Inflammatory macrophage treated with lipopolysaccharide for 4 hours (primary cell): Measurements from ENCODE around the gene APP.

Experiments
- DNase-seq: peaks from one replicate; pipeline ENCODE4 v3.0.0-alpha.2; 2020

The APP gene

GRCh38 chr21:26011292-26011940, 159.2 kb downstream of the APP start:
- DNase-seq, result no peak

- no peak for DNase-seq
Observed at GRCh38 chr21:26007951-26008498, 162.5 kb downstream of the APP start.

GRCh38 chr21:26005464-26005863, 165.1 kb downstream of the APP start:
- DNase-seq, result no peak

GRCh38 chr21:26003404-26003803, 167.2 kb downstream of the APP start:
- no peak for DNase-seq

GRCh38 chr21:26001356-26001755, 169.2 kb downstream of the APP start:
- DNase-seq, result no peak

GRCh38 chr21:25999921-26000582, 170.5 kb downstream of the APP start:
- DNase-seq, result no peak

GRCh38 chr21:25997788-25998611, 172.6 kb downstream of the APP start:
- DNase-seq, result no peak

- DNase-seq, result no peak
Observed at GRCh38 chr21:25995278-25995677, 175.3 kb downstream of the APP start.

GRCh38 chr21:25994758-25995163, 175.8 kb downstream of the APP start:
- DNase-seq, result no peak

- DNase-seq, result no peak
Observed at GRCh38 chr21:25988738-25989137, 181.8 kb downstream of the APP start.

GRCh38 chr21:25987531-25987930, 183.0 kb downstream of the APP start:
- DNase-seq, result no peak

- no peak for DNase-seq
Observed at GRCh38 chr21:25986928-25987327, 183.6 kb downstream of the APP start.

GRCh38 chr21:25985990-25986389, 184.6 kb downstream of the APP start:
- DNase-seq, result no peak

- no peak for DNase-seq
Observed at GRCh38 chr21:25984538-25984937, 186.0 kb downstream of the APP start.

GRCh38 chr21:25983745-25984144, 186.8 kb downstream of the APP start:
- no peak for DNase-seq

- DNase-seq, result no peak
Observed at GRCh38 chr21:25980710-25981109, 189.9 kb downstream of the APP start.

- DNase-seq, result no peak
Observed at GRCh38 chr21:25979845-25980616, 190.5 kb downstream of the APP start.

GRCh38 chr21:25977068-25977611, 193.4 kb downstream of the APP start:
- no peak for DNase-seq

- no peak for DNase-seq
Observed at GRCh38 chr21:25974964-25975363, 195.6 kb downstream of the APP start.

- DNase-seq, result peak; percentile 21
Observed at GRCh38 chr21:25970254-25970930, 200.2 kb downstream of the APP start.

GRCh38 chr21:25967901-25968438, 202.6 kb downstream of the APP start:
- no peak for DNase-seq
